G401.6 (cell line): ENCODE results near the gene TTC39C.

ENCODE experiments used
- FAIRE-seq: peaks from 2 replicates; lab custom pipeline; 2012; peaks lifted over from hg19 to GRCh38; lab: Jason Lieb, UNC

TTC39C gene

GRCh38 chr18:24089076-24089475, 74.5 kb downstream of the TTC39C start:
- FAIRE-seq: no peak

GRCh38 chr18:24089515-24090337, 75.2 kb downstream of the TTC39C start:
- no peak for FAIRE-seq

GRCh38 chr18:24090876-24091275, 76.3 kb downstream of the TTC39C start:
- FAIRE-seq: no peak

GRCh38 chr18:24094561-24094960, 80.0 kb downstream of the TTC39C start:
- no peak for FAIRE-seq

- no peak for FAIRE-seq
Observed at GRCh38 chr18:24095976-24096375, 81.4 kb downstream of the TTC39C start.

GRCh38 chr18:24103320-24104021, 88.9 kb downstream of the TTC39C start:
- no peak for FAIRE-seq

- FAIRE-seq: no peak
Observed at GRCh38 chr18:24104486-24104885, 89.9 kb downstream of the TTC39C start.

- FAIRE-seq: no peak
Observed at GRCh38 chr18:24108641-24109040, 94.1 kb downstream of the TTC39C start.

- FAIRE-seq: no peak
Observed at GRCh38 chr18:24111936-24112335, 97.4 kb downstream of the TTC39C start.

GRCh38 chr18:24112464-24112863, 97.9 kb downstream of the TTC39C start:
- no peak for FAIRE-seq

GRCh38 chr18:24112874-24113615, 98.5 kb downstream of the TTC39C start:
- FAIRE-seq: no peak

GRCh38 chr18:24114924-24115549, 100.5 kb downstream of the TTC39C start:
- no peak for FAIRE-seq

- no peak for FAIRE-seq
Observed at GRCh38 chr18:24115628-24116027, 101.1 kb downstream of the TTC39C start.

GRCh38 chr18:24118750-24119577, 104.4 kb downstream of the TTC39C start:
- peak; percentile 96 for FAIRE-seq

- no peak for FAIRE-seq
Observed at GRCh38 chr18:24120676-24121075, 106.1 kb downstream of the TTC39C start.

GRCh38 chr18:24121625-24122024, 107.1 kb downstream of the TTC39C start:
- FAIRE-seq: no peak

- FAIRE-seq: no peak
Observed at GRCh38 chr18:24126155-24126961, 111.8 kb downstream of the TTC39C start.

- no peak for FAIRE-seq
Observed at GRCh38 chr18:24127735-24128134, 113.2 kb downstream of the TTC39C start.

- FAIRE-seq: no peak
Observed at GRCh38 chr18:24128700-24129099, 114.1 kb downstream of the TTC39C start.

- FAIRE-seq: no peak
Observed at GRCh38 chr18:24130494-24130893, 115.9 kb downstream of the TTC39C start.

- no peak for FAIRE-seq
Observed at GRCh38 chr18:24136967-24137373, 122.4 kb downstream of the TTC39C start.
